HL-60/S4 treated with retinoic acid at 250 ng/mL for 4 days and 3 days (cell line): ENCODE measurements around the gene PRSS53.

Experiments used
- in situ Hi-C: fragments of 300-500 bp; cut with MboI; formaldehyde crosslinking; loops from 2 replicates; pipeline ENCODE4 v1.7.0; 2022; ENCODE audit warnings: low sequenced_read_pairs

The PRSS53 gene

DNA sequence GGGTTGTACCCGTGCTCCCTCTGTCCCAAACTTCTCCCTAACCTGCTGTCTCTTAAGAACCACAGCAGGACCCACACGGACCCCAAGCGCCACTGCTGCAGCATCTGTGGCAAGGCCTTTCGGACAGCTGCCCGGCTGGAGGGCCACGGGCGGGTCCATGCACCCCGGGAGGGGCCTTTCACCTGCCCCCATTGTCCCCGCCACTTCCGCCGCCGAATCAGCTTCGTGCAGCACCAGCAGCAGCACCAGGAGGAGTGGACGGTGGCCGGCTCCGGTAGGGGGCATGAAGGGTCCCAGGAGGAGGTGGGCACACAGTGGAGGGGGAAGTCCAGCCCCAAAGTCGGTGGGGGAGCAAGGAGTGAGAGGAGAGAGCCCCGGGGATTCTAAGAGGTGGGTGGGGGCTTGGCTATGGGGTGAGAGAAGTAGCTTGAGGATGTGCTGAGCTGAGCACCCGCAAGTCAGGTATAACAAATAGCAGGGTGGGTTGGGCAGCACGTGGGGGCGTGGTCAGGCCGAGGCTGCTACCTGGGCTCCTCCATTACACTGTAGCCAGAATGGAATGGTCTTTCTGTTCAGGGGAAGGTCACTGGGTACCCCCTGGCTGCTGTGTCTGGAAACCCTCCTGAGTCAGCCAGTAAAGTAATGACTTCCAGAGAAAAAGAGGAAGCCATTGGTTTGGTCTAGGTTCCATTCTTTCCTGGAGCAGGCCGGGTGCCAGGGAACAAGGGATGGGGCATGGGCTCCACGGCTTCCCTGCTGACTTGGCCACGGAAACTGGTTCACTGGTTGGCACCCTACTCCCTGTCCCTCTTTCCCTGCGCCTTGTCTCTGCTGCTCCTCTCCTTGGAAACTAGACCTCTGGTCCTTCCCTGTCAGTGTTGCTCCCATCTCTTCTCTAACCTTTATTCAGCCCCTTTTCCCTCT is 7.1 kb downstream of the PRSS53 start:
- in situ Hi-C loops = loop anchor here (25.0 kb wide), 1 partner anchor 781 kb away; the partner anchor contains the start of gene ZNF267

DNA sequence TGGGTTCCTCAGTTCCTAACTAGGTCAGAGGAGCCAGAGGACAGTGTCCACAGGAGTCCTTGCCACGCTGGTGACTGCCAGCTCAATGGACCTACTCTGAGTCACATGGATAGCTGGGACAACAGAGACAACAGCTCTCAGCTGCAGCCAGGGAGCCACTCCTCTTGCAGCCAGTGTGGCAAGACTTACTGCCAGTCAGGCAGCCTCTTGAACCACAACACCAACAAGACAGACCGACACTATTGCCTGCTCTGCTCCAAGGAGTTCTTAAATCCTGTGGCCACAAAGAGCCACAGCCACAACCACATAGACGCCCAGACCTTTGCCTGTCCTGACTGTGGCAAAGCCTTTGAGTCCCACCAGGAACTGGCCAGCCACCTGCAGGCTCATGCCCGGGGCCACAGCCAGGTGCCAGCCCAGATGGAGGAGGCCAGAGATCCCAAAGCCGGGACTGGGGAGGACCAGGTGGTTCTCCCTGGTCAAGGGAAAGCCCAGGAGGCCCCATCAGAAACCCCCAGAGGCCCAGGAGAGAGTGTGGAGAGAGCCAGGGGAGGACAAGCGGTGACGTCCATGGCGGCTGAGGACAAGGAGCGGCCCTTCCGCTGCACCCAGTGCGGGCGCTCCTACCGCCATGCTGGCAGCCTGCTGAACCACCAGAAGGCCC is 7.9 kb downstream of the PRSS53 start:
- in situ Hi-C loops = loop anchor here (25.0 kb wide), 1 partner anchor 781 kb away; the partner anchor contains the start of gene ZNF267

DNA sequence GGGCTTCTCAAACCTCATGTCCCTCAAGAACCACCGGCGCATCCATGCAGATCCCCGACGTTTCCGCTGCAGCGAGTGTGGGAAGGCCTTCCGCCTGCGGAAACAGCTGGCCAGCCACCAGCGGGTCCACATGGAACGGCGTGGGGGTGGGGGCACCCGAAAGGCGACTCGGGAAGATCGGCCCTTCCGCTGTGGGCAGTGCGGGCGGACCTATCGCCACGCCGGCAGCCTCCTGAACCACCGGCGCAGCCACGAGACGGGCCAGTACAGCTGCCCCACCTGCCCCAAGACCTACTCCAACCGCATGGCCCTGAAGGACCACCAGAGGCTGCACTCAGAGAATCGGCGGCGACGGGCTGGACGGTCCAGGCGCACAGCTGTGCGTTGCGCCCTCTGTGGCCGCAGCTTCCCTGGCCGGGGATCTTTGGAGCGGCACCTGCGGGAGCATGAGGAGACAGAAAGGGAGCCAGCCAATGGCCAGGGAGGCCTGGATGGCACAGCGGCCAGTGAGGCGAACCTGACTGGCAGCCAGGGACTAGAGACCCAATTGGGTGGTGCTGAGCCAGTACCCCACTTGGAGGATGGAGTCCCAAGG is 8.6 kb downstream of the PRSS53 start:
- in situ Hi-C loops = loop anchor here (25.0 kb wide), 1 partner anchor 782 kb away; the partner anchor contains the start of gene ZNF267

DNA sequence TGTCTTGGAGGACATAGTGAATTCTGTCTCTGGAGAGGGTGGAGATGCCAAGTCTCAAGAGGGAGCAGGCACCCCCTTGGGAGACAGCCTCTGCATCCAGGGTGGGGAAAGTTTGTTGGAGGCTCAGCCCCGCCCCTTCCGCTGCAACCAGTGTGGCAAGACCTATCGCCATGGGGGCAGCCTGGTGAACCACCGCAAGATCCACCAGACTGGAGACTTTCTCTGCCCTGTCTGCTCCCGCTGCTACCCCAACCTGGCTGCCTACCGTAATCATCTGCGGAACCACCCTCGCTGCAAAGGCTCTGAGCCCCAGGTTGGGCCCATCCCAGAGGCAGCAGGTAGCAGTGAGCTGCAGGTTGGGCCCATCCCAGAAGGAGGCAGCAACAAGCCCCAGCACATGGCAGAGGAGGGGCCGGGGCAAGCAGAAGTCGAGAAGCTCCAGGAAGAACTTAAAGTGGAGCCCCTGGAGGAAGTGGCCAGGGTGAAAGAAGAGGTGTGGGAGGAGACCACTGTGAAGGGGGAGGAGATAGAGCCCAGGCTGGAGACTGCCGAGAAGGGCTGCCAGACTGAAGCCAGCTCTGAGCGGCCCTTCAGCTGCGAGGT is 9.3 kb downstream of the PRSS53 start:
- in situ Hi-C loops = loop anchor here (10.0 to 25.0 kb wide), 2 partner anchors 375 to 783 kb away; partner anchors contain the start of genes ARMC5 and ZNF267

DNA sequence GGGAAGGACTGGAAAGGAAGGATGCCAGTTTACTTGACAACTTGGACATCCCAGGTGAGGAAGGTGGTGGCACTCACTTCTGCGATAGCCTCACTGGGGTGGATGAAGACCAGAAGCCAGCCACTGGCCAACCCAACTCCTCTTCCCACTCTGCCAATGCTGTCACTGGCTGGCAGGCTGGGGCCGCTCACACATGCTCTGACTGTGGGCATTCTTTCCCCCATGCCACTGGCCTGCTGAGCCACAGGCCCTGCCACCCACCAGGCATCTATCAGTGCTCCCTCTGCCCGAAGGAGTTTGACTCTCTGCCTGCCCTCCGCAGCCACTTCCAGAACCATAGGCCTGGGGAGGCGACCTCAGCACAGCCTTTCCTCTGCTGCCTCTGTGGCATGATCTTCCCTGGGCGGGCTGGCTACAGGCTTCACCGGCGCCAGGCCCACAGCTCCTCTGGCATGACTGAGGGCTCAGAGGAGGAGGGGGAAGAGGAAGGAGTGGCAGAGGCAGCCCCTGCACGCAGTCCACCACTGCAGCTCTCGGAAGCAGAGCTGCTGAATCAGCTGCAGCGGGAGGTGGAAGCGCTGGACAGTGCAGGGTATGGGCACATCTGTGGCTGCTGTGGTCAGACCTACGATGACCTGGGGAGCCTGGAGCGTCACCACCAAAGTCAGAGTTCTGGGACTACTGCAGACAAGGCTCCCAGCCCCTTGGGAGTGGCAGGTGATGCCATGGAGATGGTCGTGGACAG is 10.0 kb downstream of the PRSS53 start:
- in situ Hi-C loops = loop anchor here (10.0 to 25.0 kb wide), 2 partner anchors 376 to 784 kb away; partner anchors contain the start of genes ARMC5 and ZNF267

DNA sequence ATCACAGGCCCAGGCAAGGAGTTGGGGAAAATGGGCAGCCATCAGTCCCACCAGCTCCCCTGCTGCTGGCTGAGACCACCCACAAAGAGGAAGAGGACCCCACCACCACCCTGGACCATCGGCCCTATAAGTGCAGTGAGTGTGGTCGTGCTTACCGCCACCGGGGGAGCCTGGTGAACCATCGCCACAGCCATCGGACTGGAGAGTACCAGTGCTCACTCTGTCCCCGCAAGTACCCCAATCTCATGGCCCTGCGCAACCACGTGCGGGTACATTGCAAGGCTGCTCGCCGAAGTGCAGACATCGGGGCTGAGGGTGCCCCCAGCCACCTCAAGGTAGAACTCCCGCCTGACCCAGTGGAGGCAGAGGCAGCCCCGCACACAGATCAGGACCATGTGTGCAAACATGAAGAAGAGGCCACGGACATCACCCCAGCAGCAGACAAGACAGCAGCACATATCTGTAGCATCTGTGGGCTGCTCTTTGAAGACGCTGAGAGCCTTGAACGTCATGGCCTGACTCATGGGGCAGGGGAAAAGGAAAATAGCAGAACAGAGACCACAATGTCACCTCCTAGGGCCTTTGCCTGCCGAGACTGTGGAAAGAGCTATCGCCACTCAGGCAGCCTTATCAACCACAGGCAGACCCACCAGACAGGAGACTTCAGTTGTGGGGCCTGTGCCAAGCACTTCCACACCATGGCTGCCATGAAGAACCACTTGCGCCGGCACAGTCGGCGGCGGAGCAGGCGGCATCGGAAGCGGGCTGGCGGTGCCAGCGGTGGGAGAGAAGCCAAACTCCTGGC is 10.9 kb downstream of the PRSS53 start:
- in situ Hi-C loops = loop anchor here (10.0 to 25.0 kb wide), 2 partner anchors 377 to 785 kb away; partner anchors contain the start of genes ARMC5 and ZNF267

DNA sequence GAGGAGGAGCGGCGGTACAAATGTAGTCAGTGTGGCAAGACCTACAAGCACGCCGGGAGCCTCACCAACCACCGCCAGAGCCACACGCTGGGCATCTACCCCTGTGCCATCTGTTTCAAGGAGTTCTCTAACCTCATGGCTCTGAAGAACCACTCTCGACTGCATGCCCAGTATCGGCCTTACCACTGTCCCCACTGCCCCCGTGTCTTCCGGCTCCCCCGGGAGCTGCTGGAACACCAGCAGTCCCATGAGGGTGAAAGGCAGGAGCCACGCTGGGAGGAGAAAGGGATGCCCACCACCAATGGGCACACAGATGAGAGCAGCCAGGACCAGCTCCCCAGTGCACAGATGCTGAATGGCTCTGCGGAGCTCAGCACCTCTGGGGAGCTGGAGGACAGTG is 11.7 kb downstream of the PRSS53 start:
- in situ Hi-C loops = loop anchor here (10.0 to 25.0 kb wide), 2 partner anchors 378 to 785 kb away; partner anchors contain the start of genes ARMC5 and ZNF267

DNA sequence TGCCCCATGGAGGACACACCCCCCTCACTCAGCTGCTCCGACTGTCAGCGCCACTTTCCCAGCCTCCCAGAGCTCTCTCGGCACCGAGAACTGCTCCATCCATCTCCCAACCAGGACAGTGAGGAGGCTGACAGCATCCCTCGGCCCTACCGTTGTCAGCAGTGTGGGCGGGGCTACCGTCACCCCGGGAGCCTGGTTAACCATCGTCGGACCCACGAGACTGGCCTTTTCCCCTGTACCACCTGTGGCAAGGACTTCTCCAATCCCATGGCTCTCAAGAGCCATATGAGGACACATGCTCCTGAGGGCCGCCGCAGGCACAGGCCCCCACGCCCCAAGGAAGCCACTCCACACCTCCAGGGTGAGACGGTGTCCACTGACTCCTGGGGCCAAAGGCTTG is 12.4 kb downstream of the PRSS53 start:
- in situ Hi-C loops = loop anchor here (10.0 to 25.0 kb wide), 2 partner anchors 378 to 786 kb away; partner anchors contain the start of genes ARMC5 and ZNF267

DNA sequence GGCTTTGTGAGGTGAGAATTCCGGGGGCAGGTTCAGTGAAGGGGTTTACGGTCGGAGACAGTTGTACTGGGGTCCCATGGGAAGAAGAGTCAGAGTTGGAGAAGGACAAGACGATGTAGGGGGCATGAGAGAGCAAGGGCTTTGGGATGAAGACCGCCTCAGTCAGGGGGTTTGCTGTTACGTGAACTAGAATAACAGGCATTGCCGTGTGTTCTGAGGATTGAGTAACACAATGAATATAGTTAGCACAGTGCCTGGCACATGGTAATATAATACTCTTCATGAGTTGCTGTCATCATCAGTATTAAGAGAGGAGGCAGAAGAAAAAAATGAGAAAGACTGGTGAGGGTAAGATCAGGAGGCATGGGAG is 13.9 kb downstream of the PRSS53 start:
- in situ Hi-C loops = loop anchor here (10.0 to 25.0 kb wide), 2 partner anchors 380 to 788 kb away; partner anchors contain the start of genes ARMC5 and ZNF267

DNA sequence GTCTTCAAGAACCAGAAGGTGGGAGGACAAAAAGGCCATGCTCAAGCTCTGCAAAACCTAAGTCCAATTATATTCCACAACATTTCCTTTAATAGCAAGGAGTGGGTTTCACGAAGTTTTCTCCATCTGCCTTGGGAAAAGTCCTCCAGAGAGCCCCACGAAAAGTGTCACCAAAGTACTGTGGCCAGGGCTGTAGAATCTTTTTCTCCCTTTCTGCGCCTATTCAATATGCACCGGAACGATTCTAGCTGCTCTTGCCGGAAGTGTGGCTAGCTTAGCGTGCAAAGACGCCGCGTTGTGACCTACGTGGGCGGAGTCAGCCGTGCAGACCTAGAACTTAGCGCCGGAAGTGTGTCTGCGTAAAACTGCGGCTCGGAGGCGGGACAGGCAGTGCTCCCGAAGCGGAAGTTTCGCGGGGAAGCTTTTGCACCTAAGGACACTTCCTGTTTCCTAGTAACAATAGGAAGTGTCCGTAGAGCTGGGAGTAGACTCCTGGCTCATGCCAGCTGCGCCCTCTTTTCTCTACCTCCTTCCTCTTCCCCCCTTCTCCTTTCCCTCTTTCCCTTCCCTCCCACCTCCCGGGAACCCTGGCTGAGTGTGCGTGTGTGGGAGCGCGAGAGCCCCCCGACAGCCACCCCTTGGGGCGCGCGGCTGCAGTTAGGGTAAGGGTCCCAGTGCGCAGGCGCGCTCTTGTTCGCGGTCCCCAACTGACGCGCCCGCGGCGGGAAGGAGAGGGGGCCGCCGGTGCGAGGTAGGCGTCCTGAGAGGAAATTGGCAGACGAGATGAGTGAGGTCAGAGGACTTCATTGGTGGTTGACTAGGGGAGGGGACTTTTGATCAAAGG is 14.6 kb downstream of the PRSS53 start, which contains the start of the genes ZNF646 and ZNF668:
TSS of gene ZNF646 (plus strand) at position 453 of the 844 bp plus-strand sequence. CDS start 1,903 bp downstream, outside the sequence.
TSS of gene ZNF668 (minus strand) at position 271 of the 844 bp plus-strand sequence. CDS start 9,781 bp downstream, outside the sequence.
- in situ Hi-C loops = loop anchor here (10.0 kb wide), 1 partner anchor 381 kb away; the partner anchor contains the start of gene ARMC5

DNA sequence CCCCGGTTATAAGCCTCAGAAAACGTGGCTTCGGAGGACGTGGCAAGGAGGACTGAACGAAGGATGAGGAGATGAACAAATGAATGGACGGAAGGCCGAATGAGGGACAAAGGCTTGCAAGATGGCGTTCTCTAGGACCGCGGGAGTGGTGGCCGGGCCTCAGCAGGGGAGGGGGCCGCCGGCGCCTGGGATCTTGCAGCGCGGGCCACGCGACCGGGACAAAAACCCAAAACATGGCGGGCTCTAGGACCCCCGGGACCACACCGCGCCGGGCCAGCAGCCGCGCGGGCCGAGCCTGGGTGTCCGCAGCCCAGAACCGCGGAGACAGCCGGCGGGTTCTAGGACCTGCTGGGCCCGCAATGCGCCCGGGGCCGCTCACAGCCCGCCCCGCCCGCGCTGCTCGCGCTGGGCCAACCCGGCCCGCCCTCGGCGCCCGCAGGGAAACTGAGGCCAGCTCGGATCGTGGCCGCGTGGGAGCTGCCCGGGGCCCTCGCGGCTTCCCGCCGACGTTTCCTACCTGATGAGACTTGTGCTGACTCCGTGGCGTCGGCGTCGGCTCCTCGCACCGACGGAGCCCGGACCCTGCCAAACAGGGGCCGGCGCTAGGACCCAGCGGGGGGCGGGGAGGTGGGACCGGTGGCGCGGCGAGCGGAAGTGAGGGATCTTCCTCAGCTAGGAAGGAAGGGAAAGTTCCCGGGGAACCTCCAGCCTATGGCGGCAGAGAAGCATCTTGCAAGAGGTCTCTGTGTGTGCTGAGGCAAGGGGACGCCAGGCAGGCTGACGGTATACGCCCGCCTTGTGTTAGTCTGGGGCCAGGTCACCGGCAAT is 15.4 kb downstream of the PRSS53 start:
- in situ Hi-C loops = loop anchor here (10.0 kb wide), 1 partner anchor 381 kb away; the partner anchor contains the start of gene ARMC5

DNA sequence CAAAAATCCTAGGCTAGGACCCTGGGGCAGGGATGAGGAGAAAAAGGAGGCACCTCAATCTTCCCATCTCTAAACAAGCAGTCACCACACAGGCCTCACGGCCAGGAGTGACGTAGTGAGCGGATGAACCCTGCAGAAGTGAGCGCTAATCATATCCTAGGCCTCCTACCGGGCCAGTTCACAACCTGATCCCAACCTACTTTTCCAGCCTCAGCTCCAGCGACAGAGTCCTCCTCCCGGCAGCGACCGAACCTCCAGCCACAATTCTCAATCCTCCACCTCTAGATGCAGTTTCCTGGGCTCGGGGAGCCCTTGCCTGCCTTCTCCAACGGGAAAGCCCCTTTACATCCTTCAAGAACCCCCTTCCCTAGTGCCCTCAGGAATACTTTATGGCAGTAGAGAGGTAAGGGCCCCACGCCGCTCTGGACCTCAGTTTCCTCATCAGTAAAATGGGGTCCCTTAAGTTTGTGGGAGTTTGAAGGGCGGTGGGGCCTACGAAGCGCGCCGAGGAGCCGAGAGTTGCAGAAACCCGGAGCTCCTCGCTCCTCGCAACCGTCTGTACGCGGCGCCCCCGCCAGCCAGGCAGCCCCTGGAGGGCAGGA is 16.1 kb downstream of the PRSS53 start:
- in situ Hi-C loops = loop anchor here (10.0 kb wide), 1 partner anchor 382 kb away; the partner anchor contains the start of gene ARMC5

DNA sequence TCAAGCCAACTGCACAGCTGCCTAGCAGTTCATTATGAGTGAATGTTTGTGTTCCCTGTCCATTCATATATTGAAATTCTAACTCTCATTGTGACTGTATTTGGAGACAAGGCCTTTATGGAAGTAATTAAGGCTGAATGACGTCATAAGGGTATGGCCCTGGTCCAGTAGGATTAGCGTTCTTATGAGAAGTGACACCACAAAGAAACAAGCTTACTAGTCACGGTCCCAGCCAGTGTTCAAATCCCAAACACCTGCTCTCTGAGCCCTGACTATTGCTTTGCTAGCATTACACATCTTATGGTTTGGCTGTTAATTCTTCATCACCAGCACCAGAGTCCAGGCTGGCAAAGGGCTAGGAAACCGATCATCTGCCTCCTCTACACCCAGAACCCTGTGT is 16.9 kb downstream of the PRSS53 start:
- in situ Hi-C loops = loop anchor here (10.0 kb wide), 1 partner anchor 383 kb away; the partner anchor contains the start of gene ARMC5

DNA sequence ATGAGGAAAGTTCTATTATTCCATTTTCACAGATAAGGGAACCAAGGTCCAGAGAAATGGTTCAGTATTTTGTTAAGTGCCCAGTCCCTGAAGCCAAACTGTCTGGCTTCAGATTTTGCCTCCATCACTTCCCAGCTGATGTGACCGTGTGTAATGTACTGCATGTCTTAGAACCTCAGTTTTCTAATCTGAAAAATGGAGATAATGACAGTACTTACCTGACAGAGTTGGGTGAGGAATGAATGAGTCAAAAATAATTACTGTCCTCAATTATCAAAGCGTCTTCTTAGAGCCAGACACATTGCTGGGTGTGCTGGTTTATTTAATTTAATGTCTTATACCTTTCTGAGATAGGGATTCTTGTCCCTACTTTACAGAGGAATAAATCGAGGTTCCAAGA is 21.4 kb downstream of the PRSS53 start:
- in situ Hi-C loops = no loop called here

DNA sequence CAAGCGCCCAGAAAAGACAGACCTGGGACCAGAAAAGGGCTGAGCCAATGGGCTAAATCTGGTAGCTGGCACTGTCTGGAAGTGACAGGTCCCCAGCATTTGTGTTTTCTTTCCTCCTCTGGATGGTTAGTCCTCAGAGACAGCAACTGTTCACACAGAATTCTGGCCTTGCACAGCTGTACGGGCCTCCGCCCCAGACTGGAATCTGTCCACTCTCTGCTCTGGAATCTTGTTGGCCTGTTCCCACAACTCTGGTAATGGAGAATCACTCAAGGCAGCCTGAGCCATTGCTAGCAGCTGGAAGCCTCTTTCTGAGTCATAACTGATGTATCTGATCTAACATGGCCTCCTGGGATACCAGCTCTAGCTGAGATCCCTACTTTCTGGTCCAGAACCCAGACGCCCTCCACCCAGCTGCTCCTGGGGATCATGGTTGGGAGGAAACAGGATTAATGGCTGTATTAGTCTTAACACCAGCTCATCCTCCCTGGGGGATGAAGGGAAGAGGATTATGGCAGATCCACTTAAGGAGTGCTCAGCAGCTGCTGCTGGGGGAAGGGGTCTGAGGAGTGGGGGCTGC is 23.8 kb downstream of the PRSS53 start:
- in situ Hi-C loops = no loop called here
